ENCODE data around the gene MGLL. TPM values are rescaled to one million over a fixed set of nuclear protein-coding genes. Genes with fewer than 3 reads are reported as not detected.

MGLL gene
- total and polyA plus RNA-seq, 2 donors (not counting 1 experiment from before 2014, with no cell fraction given), result 1.7 to 6.9 TPM

DNA sequence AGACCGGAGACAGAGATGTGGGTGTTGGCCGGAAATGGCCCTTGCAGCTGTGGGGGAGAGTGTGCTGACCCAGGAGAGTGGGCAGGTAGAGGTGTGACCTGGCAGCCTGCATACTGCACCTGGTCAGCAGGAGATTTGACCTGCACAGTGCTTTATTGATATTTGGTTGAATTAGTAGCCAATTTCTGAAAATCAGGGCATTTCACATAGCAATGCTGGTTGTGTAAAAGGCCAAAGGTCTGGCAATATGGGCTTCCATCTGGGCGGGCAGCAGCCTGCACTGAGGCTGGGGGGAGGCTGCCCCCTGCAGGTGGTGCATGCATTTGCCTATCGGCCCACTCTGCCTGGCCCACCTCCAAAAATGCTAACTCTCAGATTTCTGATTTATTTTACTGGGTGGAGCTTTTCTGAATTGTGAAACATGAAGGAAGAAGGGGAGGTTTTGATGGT, 9.4 kb upstream of the MGLL start:
- peaks cover 13 to 28% of the 10 kb centered on the region in 2 donors for H3K4me1 ChIP-seq (ENCODE audit: control insufficient read depth in 2 of 2, insufficient read depth in 2 of 2, low read length in 2 of 2)
- DNase-seq (peak; percentile 50), ATAC-seq (ENCODE audit: low read depth) (peak; percentile 40)
- no peak overlapping the region for H3K4me2 ChIP-seq (replicated peaks; ENCODE audit: low read depth, low read length, poor library complexity, severe bottlenecking)
- POLR2A ChIA-PET, result no interaction called here
- H3K27ac Mint-ChIP-seq, result no peak overlapping the region
- H3K27me3 Mint-ChIP-seq, result no peaks in the 10 kb centered on the region
- H3K9me3 Mint-ChIP-seq (ENCODE audit: insufficient read depth), result peaks cover 12% of the 10 kb centered on the region
- intact Hi-C loops (cut with micrococcal nuclease), result loop anchor here (1.0 kb wide), 1 partner anchor 179 kb away; no protein-coding TSS in a partner anchor
- 77% methylated on average over 3 of the region's 4 CpGs for WGBS (ENCODE audit: insufficient coverage)
- H3K4me3 ChIP-seq (ENCODE audit: control extremely low read depth in 1 of 5, extremely low read depth in 1 of 5, insufficient read depth in 1 of 5, low read depth in 2 of 5, low read length in 4 of 5), result no peak overlapping the region
- H3K79me2 ChIP-seq (ENCODE audit: control insufficient read depth, insufficient read depth, low read length), result no peaks in the 10 kb centered on the region
- TF ChIP-seq, protein P1, sequence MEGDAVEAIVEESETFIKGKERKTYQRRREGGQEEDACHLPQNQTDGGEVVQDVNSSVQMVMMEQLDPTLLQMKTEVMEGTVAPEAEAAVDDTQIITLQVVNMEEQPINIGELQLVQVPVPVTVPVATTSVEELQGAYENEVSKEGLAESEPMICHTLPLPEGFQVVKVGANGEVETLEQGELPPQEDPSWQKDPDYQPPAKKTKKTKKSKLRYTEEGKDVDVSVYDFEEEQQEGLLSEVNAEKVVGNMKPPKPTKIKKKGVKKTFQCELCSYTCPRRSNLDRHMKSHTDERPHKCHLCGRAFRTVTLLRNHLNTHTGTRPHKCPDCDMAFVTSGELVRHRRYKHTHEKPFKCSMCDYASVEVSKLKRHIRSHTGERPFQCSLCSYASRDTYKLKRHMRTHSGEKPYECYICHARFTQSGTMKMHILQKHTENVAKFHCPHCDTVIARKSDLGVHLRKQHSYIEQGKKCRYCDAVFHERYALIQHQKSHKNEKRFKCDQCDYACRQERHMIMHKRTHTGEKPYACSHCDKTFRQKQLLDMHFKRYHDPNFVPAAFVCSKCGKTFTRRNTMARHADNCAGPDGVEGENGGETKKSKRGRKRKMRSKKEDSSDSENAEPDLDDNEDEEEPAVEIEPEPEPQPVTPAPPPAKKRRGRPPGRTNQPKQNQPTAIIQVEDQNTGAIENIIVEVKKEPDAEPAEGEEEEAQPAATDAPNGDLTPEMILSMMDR (IDR thresholded peaks at IDR 0.05), result peak; percentile 54
- TF ChIP-seq EZH2 (IDR thresholded peaks at IDR 0.05; ENCODE audit: borderline replicate concordance, insufficient read depth, low read depth, low read length, poor library complexity, severe bottlenecking), result no peak
- peaks cover 2 to 20% (median 16%) of the 10 kb centered on the region in 3 donors for H3K9me3 ChIP-seq (ENCODE audit: control extremely low read depth in 1 of 3, control insufficient read depth in 2 of 3, insufficient read depth in 1 of 3, low read length in 2 of 3)
- H3K9ac ChIP-seq (ENCODE audit: low read length), result no peak overlapping the region
- no peak overlapping the region for H3K4me3 Mint-ChIP-seq
- peaks cover 26% of the 10 kb centered on the region for H3K4me1 Mint-ChIP-seq
- H3K27ac ChIP-seq (ENCODE audit: low read length in 2 of 2), result no peak overlapping the region
- CTCF ChIA-PET, result interaction anchor here (0.6 to 3.6 kb wide), 7 partner anchors 24 to 257 kb away, joined by 3 to 19 read pairs (median 3); no protein-coding TSS in a partner anchor
- no peak overlapping the region for H2AFZ ChIP-seq (ENCODE audit: insufficient read depth, low read depth, low read length, poor library complexity, severe bottlenecking)
- no peaks in the 10 kb centered on the region for H4K20me1 ChIP-seq (ENCODE audit: control insufficient read depth, insufficient read depth, low read length, poor library complexity, severe bottlenecking)
- no peaks in the 10 kb centered on the region for H3K27me3 ChIP-seq (replicated peaks in 1 of 4; ENCODE audit: control extremely low read depth in 1 of 4, control insufficient read depth in 3 of 4, insufficient read depth in 4 of 4, low read length in 3 of 4)
- no peaks in the 10 kb centered on the region for H3K36me3 ChIP-seq (replicated peaks in 1 of 2; ENCODE audit: control extremely low read depth in 1 of 2, control insufficient read depth in 1 of 2, extremely low read depth in 1 of 2, insufficient read depth in 2 of 2, low read length in 1 of 2)

DNA sequence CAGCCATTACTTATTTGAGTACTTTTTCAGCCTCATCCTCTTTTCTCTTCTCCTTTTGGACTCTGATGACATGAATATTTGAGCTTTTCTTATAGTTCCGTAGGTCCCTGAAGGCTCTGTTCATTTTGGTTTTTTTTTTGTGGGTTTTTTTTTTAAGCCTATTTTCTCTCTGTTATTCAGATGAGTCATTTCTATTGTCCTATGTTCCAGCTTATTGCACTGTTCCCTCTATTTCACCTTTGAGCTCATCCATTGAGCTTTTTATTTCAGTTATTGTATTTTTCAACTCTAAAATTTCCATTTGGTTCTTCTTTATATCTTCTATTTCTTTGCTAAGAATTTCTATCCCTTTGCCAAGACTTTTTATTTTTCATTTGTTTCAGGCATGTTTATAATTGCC, 7.2 kb upstream of the MGLL start:
- Histone ChIP-seq H3K9me3 (ENCODE audit: control extremely low read depth in 1 of 3, control insufficient read depth in 2 of 3, insufficient read depth in 1 of 3, low read length in 2 of 3) (peaks cover 2 to 20% (median 16%) of the 10 kb centered on the region in 3 donors), H3K36me3 (replicated peaks in 1 of 2; ENCODE audit: control extremely low read depth in 1 of 2, control insufficient read depth in 1 of 2, extremely low read depth in 1 of 2, insufficient read depth in 2 of 2, low read length in 1 of 2) (no peaks in the 10 kb centered on the region), H3K4me1 (ENCODE audit: control insufficient read depth in 2 of 2, insufficient read depth in 2 of 2, low read length in 2 of 2) (peaks cover 0 to 6% of the 10 kb centered on the region in 2 donors), H3K9ac (ENCODE audit: low read length) (no peak overlapping the region), H2AFZ (ENCODE audit: insufficient read depth, low read depth, low read length, poor library complexity, severe bottlenecking) (no peak overlapping the region), H4K20me1 (ENCODE audit: control insufficient read depth, insufficient read depth, low read length, poor library complexity, severe bottlenecking) (no peaks in the 10 kb centered on the region), H3K4me2 (replicated peaks; ENCODE audit: low read depth, low read length, poor library complexity, severe bottlenecking) (no peak overlapping the region), H3K79me2 (ENCODE audit: control insufficient read depth, insufficient read depth, low read length) (no peaks in the 10 kb centered on the region), H3K27ac (ENCODE audit: low read length in 2 of 2) (no peak overlapping the region), H3K27me3 (replicated peaks in 1 of 4; ENCODE audit: control extremely low read depth in 1 of 4, control insufficient read depth in 3 of 4, insufficient read depth in 4 of 4, low read length in 3 of 4) (no peaks in the 10 kb centered on the region), H3K4me3 (ENCODE audit: control extremely low read depth in 1 of 5, extremely low read depth in 1 of 5, insufficient read depth in 1 of 5, low read depth in 2 of 5, low read length in 4 of 5) (no peak overlapping the region)
- no CpG with 5 or more reads among the region's 1 CpG for WGBS (ENCODE audit: insufficient coverage)
- Mint-ChIP-seq H3K9me3 (ENCODE audit: insufficient read depth) (peaks cover 12% of the 10 kb centered on the region), H3K4me1 (peaks cover 5% of the 10 kb centered on the region), H3K27me3 (no peaks in the 10 kb centered on the region), H3K27ac (no peak overlapping the region), H3K4me3 (no peak overlapping the region)
- ChIA-PET CTCF (interaction anchor here (0.7 kb wide), 2 partner anchors 177 to 1309 kb away, joined by 3 to 5 read pairs; no protein-coding TSS in a partner anchor), POLR2A (no interaction called here)
- DNase-seq (no peak), ATAC-seq (ENCODE audit: low read depth) (no peak)
- intact Hi-C loops (cut with micrococcal nuclease), result no loop called here
- TF ChIP-seq, protein P1 (IDR thresholded peaks at IDR 0.05), result no peak
- no peak for TF ChIP-seq EZH2 (IDR thresholded peaks at IDR 0.05; ENCODE audit: borderline replicate concordance, insufficient read depth, low read depth, low read length, poor library complexity, severe bottlenecking)
